LNCAP (cell line): ENCODE data around the gene NUDT4.

Source experiments
- TF ChIP-seq, protein P1 (sequence below): fragments of 450-650 bp; IDR thresholded peaks from 2 replicates; pipeline ENCODE4 v1.5.1; 2017; ENCODE audit warnings: mild to moderate bottlenecking

Gene NUDT4

DNA sequence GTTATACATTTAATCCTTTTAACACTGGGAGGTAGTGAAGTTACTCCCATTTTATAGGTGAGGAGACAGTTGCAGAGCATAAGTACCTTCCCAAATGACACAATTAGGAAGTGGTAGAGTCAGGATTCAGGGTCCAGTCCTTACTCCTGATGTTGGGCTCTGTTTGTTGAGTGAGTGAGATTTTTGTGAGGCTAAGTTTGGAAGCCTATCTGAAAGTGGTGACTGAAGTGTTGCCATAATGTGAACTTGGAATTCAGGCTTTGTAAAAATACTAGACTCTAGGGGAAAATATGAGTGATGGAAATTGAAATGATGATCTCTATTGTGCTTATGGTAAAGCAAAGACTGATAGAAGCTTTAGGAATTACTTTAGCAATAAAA lies 2.2 kb downstream of the NUDT4 start:
- TF ChIP-seq, protein P1, sequence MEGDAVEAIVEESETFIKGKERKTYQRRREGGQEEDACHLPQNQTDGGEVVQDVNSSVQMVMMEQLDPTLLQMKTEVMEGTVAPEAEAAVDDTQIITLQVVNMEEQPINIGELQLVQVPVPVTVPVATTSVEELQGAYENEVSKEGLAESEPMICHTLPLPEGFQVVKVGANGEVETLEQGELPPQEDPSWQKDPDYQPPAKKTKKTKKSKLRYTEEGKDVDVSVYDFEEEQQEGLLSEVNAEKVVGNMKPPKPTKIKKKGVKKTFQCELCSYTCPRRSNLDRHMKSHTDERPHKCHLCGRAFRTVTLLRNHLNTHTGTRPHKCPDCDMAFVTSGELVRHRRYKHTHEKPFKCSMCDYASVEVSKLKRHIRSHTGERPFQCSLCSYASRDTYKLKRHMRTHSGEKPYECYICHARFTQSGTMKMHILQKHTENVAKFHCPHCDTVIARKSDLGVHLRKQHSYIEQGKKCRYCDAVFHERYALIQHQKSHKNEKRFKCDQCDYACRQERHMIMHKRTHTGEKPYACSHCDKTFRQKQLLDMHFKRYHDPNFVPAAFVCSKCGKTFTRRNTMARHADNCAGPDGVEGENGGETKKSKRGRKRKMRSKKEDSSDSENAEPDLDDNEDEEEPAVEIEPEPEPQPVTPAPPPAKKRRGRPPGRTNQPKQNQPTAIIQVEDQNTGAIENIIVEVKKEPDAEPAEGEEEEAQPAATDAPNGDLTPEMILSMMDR, result no peak

- TF ChIP-seq, protein P1, result peak; percentile 56
Measured at GRCh38 chr12:93380480-93381121, 2.9 kb downstream of the NUDT4 start.

- TF ChIP-seq, protein P1, result no peak
Measured at GRCh38 chr12:93381161-93381975, 3.6 kb downstream of the NUDT4 start.

DNA sequence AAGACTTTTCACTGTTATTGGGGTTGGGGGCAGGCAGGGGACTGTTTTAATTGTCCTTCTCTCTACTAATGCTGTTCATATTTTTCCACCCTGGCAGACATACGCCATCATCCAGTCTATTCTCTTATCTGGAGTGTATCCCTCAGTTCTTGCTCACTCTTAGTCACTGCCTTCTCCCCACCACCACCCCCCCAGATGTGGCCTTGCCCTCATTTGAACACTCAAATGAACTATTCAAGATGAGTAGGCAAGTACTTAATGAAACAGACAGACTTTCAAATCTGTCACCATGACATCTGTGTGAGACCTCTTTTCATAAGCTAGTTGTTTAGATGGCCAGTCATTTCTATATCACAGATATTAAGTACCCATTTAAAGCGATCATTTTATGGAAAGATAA lies 10.1 kb downstream of the NUDT4 start:
- TF ChIP-seq, protein P1, result no peak

GRCh38 chr12:93390031-93390430 lies 12.3 kb downstream of the NUDT4 start:
- TF ChIP-seq, protein P1, result no peak

GRCh38 chr12:93390549-93391297 lies 13.0 kb downstream of the NUDT4 start:
- TF ChIP-seq, protein P1, result no peak

DNA sequence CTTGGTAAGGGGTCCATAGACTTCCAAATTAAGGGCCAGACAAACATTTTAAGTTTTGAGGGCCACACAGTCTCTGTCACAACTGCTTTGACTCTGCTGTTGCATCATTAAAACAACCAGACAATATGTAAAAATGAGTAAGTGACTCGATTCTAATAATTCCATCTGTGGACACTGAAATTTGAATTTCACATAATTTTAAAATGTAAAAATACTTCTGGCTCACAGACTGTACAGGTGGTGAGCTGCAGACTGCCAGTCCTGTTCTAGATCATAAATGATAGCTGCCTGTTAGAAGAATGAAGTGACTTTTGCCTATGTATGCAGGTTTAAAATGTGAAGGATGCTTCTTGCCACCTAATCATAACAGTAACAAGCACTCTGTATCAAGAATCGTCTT lies 15.7 kb downstream of the NUDT4 start:
- TF ChIP-seq, protein P1, result no peak
